Sigmoid colon (tissue), 4 donors: ENCODE measurements around the gene TP73.

ENCODE experiments used
- CTCF ChIP-seq, 4 experiments: fragments of 450-650 bp in 3 of 4; fragments of 200-600 bp in 1 of 4; IDR thresholded peaks; one replicate each; pipeline ENCODE4 v1.5.1; 2016 to 2019; ENCODE audit warnings: antibody characterized with exemption in 4 of 4, mild to moderate bottlenecking in 3 of 4, moderate library complexity in 2 of 4
- EP300 ChIP-seq, 4 donors: sonication (generic); formaldehyde crosslinking; IDR thresholded peaks; one replicate each; pipeline ENCODE4 v1.6.1; 2017; ENCODE audit warnings: antibody characterized with exemption in 4 of 4
- POLR2A ChIP-seq, 2 donors: fragments of 450-650 bp; IDR thresholded peaks; one replicate each; pipeline ENCODE4 v1.6.1; 2016; ENCODE audit warnings: antibody characterized with exemption in 2 of 2, mild to moderate bottlenecking in 2 of 2, moderate library complexity in 2 of 2
- POLR2AphosphoS5 ChIP-seq, 4 donors: sonication (generic); formaldehyde crosslinking; IDR thresholded peaks; one replicate each; pipeline ENCODE4 v1.6.1; 2017; ENCODE audit warnings: antibody characterized with exemption in 4 of 4

- TF ChIP-seq POLR2A (IDR thresholded peaks at IDR 0.05), result no peak
- no peak for TF ChIP-seq CTCF (IDR thresholded peaks at IDR 0.05)
- no peak for TF ChIP-seq POLR2AphosphoS5 (IDR thresholded peaks at IDR 0.05)
- TF ChIP-seq EP300 (IDR thresholded peaks at IDR 0.05), result no peak
Observed at GRCh38 chr1:3668148-3668547, 15.8 kb downstream of the TP73 start.
